ENCODE measurements around the gene AZI2.
A peak's percentile ranks its signal among the peaks of the same experiment; 100 is the strongest.

AZI2 gene

DNA sequence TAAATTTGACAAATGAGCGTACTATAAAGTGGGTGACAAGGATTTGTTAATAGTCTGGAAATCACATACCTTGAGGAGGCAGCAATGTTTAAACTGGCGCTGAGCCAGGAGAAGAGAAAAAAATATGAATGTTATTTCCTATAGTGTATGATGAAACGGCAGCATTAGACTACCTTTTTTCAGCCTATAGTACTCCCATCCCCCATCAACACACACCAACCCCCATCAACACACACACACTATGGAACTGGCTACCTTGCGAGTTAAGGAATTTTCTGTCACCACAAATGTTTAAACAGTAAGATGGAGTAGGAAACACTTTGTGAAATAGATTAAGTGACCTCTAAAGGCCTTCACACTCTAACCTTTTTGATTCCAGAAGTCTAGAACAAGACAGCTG, 46.9 kb downstream of the AZI2 start:
- DNase-seq (ENCODE audit: low spot score) = no peak

GRCh38 chr3:28300345-28300962, 48.2 kb downstream of the AZI2 start:
- DNase-seq (ENCODE audit: low spot score) = no peak

DNA sequence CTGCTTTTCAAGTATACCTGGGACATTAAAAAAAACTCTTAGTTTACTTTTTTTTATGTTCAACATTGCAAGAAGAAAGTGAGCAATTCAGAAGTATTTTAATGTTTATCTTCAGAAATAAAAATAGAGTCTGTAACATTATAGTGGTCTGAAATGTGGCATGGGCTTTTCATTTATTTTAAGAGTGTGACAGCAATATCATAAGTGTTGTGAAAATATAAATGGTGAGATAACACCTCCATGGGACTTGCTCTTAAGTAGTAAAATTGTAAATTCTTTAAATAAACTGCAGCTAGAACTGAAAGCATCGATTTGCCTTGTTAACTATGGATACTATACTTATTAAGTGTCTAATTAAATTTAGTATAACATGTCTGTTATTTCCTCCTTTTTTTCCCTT, 48.9 kb downstream of the AZI2 start:
- no peak for DNase-seq (ENCODE audit: low spot score)

GRCh38 chr3:28295898-28296490, 52.6 kb downstream of the AZI2 start:
- no peak for DNase-seq (ENCODE audit: low spot score)

DNA sequence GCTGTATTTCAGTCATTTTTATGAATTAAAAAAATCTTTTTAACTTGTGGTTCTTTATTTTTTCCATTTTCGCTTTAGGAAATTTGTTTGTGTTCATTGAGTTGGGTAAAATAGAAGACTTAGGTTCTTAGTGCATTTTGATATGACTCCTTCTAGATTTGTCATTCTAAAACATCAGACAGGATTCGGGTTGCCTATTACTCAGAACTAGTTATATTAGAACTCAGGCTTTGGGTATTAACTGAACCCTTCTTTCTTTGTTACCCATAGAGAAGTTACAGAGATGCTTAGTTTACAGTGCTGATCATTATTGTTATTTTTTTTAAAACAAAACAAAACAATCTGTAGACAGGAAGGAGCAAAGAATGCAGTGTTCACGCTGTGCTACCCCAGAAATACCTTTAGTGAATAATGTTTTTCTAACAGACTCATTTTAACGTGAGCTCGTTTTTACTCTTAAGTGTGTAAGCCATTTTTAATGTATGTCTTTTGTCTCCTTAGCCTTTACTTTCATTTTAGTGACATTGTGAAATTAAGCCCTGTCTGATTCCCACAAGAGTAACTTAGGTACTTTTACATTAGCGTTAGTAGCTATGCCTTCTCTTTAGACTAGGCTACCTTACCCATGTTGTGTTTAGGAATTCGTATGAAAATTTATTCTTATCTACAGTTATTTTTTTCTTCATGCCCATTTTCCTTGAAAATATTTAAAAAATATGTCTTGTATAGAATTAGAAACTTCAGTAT, 53.8 kb downstream of the AZI2 start:
- no peak for DNase-seq (ENCODE audit: low spot score)

DNA sequence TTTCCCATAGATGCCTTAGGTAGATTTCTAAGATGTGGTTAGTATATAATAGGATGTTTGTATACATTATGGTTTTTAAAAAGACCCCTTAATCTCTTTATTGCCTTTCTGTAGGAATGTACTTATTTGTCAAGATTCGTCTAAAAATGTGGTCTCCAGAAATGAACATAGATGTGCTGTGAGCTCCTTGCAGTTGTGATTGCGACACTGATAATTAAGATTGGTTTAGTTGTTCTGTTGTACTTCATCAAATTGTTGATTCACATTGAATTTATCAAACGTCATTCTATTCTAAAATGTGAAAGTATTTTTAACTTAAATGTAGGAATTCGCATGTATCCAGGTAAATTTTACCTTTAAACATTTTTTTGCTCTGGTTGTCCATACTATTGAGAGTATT, 56.0 kb downstream of the AZI2 start:
- no peak for DNase-seq (ENCODE audit: low spot score)

DNA sequence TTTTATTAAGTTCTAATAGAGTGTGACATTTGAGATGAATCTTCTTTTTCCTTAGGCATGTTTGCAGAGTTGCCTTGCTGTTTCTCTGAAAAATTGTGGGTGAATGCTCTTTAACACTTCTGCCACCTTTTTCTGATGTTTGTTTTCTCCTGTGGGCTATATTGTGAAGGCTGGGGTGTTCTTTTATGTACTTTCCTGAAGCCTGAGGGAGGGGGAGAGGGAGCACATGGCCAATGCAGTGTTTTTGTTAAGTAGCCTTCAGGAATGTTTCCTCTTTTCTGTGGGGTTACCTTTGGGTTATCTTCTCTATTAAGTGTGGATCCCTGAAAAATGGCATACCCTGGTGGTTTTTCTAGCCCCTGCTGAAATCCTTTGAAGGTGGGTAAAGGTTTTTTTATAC, 57.0 kb downstream of the AZI2 start:
- no peak for DNase-seq (ENCODE audit: low spot score)

- no peak for DNase-seq (ENCODE audit: low spot score)
These were observed 57.7 kb downstream of the AZI2 start for GRCh38 chr3:28290863-28291300.

DNA sequence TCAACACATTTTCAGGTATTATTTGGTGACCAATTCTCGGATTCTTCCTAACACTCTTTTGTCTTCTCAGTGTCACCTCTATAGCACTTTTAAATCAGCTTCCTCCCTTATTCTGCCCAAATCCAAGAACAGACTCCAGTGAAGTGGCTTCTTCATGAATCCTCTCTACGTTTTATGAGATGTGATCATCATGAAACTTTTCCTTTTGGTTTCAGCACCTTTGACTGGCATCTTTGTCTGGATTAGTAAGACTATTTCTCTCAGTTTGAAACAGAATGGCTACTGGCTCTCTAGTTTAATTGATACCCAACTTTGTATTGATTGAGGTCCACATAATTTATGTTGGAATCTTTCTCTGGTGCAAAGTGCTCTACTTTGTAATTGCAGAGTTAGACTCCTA, 61.6 kb downstream of the AZI2 start:
- DNase-seq (ENCODE audit: low spot score) = no peak

GRCh38 chr3:28286595-28286994, 62.0 kb downstream of the AZI2 start:
- peak; percentile 75 for DNase-seq (ENCODE audit: low spot score)

- no peak for DNase-seq (ENCODE audit: low spot score)
These were observed 67.8 kb downstream of the AZI2 start for GRCh38 chr3:28280781-28281180.

DNA sequence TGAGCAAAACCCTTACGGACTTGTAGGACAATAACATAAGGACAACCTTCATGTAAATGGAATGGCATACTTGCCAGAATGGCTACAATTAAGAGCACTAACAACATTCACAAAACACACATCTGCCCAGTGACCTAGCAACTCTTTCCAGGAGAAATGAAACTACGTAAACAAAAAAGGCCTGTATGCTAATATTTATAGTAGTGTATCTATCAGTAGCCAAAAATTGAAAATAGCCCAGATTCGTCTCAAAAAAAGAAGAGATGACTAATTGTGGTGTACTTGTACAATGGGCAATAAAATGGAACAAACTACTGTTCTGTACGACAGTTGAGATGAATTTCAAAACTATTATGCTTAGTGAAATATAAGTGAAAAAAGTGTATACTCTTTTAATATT, 68.9 kb downstream of the AZI2 start:
- DNase-seq (ENCODE audit: low spot score) = no peak

- no peak for DNase-seq (ENCODE audit: low spot score)
These were observed 69.7 kb downstream of the AZI2 start for GRCh38 chr3:28278918-28279317.

DNA sequence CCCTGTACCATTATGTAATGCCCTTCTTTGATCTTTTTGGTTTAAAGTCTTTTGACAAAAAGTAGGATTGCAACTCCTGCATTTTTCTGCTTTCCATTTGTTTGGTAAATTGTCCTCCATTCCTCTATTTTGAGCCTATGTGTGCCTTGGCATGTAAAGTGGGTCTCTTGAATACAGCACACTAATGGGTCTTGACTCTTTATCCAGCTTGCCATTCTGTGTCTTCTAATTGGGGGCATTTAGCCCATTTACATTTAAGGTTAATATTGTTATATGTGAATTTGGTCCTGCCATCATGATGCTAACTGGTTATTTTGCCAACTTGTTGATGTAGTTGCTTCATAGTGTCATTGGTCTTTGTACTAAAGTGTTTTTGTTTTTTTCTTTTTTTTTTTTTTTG, 74.8 kb downstream of the AZI2 start:
- DNase-seq (ENCODE audit: low spot score) = no peak
